ENCODE measurements around the gene DGKQ. TPM values are rescaled to one million over a fixed set of nuclear protein-coding genes. Genes with fewer than 3 reads are reported as not detected.
"Not testable (repeated sequence)": the region's sequence is repeated elsewhere in the genome, so short reads cannot be mapped to it uniquely, and the experiment has no call there.

Gene DGKQ
- total RNA-seq, 2 experiments from 2014 or later, result 22.9 to 27.6 TPM

DNA sequence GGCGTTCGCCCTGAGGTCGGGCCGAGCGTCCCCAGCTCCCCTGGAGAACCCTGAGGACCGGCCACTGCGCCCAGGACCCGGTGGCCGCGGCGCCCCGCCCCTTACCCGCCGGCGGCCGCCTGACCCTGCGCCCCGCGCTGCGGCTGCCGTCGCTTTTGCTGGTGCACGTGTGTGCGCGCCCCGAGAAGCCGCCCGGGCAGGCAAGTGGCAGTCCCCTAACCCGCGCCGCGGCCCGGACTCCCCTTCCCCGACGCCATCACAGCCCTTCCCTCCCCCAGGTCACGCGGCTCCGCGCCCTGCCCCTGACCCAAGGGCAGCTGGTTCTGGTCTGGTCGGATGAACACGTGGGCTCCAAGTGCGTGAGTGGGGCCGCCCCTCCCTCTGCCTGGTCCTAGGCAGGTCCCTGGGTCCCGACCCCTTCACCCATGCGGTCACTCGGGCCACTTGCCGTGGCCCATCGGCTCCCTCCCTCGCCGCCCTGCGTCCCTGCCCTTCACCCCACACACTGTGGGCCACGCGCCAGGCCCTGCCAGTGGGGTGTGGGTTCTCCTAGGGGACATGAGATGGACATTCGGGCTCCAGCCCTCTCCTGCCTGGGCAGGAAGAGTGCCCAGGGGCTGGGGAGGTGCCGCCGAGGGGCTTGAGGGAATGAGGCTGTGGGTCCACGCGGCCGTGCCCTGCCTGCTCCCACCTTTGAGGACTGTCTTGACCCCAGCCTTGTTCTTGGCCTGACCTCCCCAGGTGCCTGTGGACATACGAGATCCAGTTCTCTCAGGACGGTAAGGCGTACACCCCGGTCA, 30.1 kb upstream of the DGKQ start:
- CTCF ChIA-PET, result no interaction called here
- H3K27ac Mint-ChIP-seq, result no peak overlapping the region
- no peak for ATAC-seq
- no peak for DNase-seq
- no peaks in the 10 kb centered on the region for H3K9me3 Mint-ChIP-seq (ENCODE audit: low read depth)
- H3K27me3 Mint-ChIP-seq, result peaks cover 39% of the 10 kb centered on the region
- no peak overlapping the region for H3K4me3 Mint-ChIP-seq
- H3K36me3 Mint-ChIP-seq, result no peaks in the 10 kb centered on the region
- peaks cover under 1% of the 10 kb centered on the region for H3K4me1 Mint-ChIP-seq

DNA sequence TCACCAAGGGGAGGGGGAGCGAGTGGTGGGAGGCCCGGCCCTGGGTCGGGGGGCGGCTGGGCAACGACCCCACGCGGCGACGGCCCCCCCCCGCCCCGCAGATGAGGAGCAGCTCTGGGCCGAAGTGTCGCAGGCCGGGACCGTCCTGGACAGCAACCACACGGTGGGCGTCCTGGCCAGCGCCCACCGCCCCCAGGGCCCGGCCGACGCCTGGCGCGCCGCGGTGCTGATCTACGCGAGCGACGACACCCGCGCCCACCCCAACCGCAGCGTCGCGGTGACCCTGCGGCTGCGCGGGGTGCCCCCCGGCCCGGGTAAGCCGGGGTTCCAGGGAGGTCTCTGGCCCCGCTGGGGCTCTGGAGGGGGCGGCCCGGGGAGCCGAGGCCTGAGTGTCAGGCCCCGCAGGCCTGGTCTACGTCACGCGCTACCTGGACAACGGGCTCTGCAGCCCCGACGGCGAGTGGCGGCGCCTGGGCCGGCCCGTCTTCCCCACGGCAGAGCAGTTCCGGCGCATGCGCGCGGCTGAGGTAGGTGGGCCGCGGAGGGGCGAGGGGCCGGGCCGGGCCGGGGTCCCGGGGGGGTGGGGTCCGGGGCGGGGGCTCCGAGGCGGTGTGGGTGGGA, 29.4 kb upstream of the DGKQ start:
- Mint-ChIP-seq H3K4me1 (no peaks in the 10 kb centered on the region), H3K36me3 (no peaks in the 10 kb centered on the region), H3K9me3 (ENCODE audit: low read depth) (no peaks in the 10 kb centered on the region), H3K4me3 (no peak overlapping the region), H3K27me3 (peaks cover 39% of the 10 kb centered on the region), H3K27ac (no peak overlapping the region)
- ATAC-seq (no peak), DNase-seq (no peak)
- CTCF ChIA-PET, result no interaction called here

- peaks cover 36% of the 10 kb centered on the region for H3K27me3 Mint-ChIP-seq
- H3K4me1 Mint-ChIP-seq, result no peaks in the 10 kb centered on the region
- ATAC-seq, result no peak
- DNase-seq, result no peak
- no peaks in the 10 kb centered on the region for H3K36me3 Mint-ChIP-seq
- CTCF ChIA-PET, result no interaction called here
- H3K27ac Mint-ChIP-seq, result no peak overlapping the region
- no peak overlapping the region for H3K4me3 Mint-ChIP-seq
- no peaks in the 10 kb centered on the region for H3K9me3 Mint-ChIP-seq (ENCODE audit: low read depth)
Measured at GRCh38 chr4:1002131-1002630, 28.8 kb upstream of the DGKQ start.

- no peak for ATAC-seq
- Mint-ChIP-seq H3K4me1 (peaks cover 1% of the 10 kb centered on the region), H3K27ac (no peak overlapping the region), H3K27me3 (peaks cover 35% of the 10 kb centered on the region), H3K9me3 (ENCODE audit: low read depth) (no peaks in the 10 kb centered on the region), H3K36me3 (no peaks in the 10 kb centered on the region), H3K4me3 (no peak overlapping the region)
- no peak for DNase-seq
- CTCF ChIA-PET, result no interaction called here
Measured at GRCh38 chr4:1001561-1002130, 28.3 kb upstream of the DGKQ start.

DNA sequence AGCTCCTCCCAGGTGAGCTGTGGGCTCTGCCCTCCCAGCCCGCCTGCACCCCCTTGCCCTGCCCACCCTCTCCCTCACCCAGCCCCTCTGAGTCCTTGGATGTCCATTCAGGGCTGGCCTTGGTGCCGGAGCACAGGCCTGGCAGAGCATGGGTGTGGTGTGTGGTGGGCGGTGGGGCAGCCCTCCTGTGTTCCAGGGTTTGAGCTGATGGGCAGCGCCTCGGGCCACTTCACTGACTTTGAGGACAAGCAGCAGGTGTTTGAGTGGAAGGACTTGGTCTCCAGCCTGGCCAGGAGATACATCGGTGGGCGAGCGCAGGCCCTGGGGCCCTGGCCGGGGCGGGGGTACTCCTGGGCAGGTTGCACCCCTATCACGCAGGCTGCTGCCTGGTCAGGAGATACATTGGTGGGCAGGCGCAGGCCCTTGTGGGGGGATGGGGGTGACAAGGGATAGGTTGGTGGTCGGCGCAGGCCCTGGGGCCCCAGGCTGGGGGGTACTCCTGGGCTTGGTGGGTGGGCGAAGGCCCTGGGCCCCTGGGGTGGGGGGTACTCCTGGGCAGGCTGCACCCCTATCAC, 27.4 kb upstream of the DGKQ start:
- CTCF ChIA-PET, result no interaction called here
- Mint-ChIP-seq H3K9me3 (ENCODE audit: low read depth) (no peaks in the 10 kb centered on the region), H3K27me3 (peaks cover 37% of the 10 kb centered on the region), H3K4me1 (peaks cover 1% of the 10 kb centered on the region), H3K4me3 (no peak overlapping the region), H3K27ac (no peak overlapping the region), H3K36me3 (no peaks in the 10 kb centered on the region)
- ATAC-seq, result no peak
- no peak for DNase-seq

- H3K4me1 Mint-ChIP-seq, result peaks cover 1% of the 10 kb centered on the region
- H3K9me3 Mint-ChIP-seq (ENCODE audit: low read depth), result no peaks in the 10 kb centered on the region
- no peaks in the 10 kb centered on the region for H3K36me3 Mint-ChIP-seq
- H3K27ac Mint-ChIP-seq, result no peak overlapping the region
- H3K27me3 Mint-ChIP-seq, result peaks cover 34% of the 10 kb centered on the region
- H3K4me3 Mint-ChIP-seq, result no peak overlapping the region
- CTCF ChIA-PET, result no interaction called here
- no peak for DNase-seq
- no peak for ATAC-seq
Measured at GRCh38 chr4:999882-1000425, 26.6 kb upstream of the DGKQ start.

GRCh38 chr4:999240-999863, 26.0 kb upstream of the DGKQ start:
- H3K27ac Mint-ChIP-seq; DNase-seq; H3K9me3 Mint-ChIP-seq (ENCODE audit: low read depth); ATAC-seq; H3K36me3 Mint-ChIP-seq; H3K4me1 Mint-ChIP-seq; H3K4me3 Mint-ChIP-seq: not testable (repeated sequence)
- CTCF ChIA-PET, result interaction anchor here (0.7 kb wide), 1 partner anchor 257 kb away, joined by 3 read pairs; no protein-coding TSS in a partner anchor
- peaks cover 30% of the 10 kb centered on the region for H3K27me3 Mint-ChIP-seq

DNA sequence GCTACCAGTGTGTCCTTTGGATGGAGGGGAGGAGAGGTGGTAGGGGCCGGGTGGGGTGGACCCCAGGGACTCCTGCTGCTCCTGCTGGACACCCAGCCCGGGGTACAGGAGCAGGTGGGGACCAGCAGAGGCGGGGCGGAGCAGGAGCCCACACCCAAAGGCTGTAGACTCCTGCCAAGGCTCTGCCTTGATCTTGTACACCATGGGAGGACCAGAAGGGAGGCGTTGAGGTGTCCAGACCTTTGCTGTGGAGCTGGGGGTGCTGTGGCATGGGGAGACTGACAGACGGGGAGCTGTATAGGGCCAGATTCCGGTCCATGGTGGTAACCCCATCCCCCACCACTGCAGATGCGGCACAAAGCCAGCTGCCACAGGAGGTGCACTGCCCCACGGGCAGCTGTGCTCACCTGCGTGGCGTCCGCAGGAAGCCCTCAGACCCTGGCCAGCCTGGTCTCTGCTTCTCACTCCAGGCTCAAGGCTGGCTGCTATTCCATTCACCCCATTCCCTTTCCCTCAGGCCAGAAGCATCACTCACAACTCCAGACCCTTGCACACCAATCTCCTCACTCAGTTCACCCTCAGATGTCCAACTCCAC, 24.8 kb upstream of the DGKQ start:
- no peak overlapping the region for H3K4me3 Mint-ChIP-seq
- no peaks in the 10 kb centered on the region for H3K9me3 Mint-ChIP-seq (ENCODE audit: low read depth)
- DNase-seq (no peak), ATAC-seq (no peak)
- peaks cover 1% of the 10 kb centered on the region for H3K4me1 Mint-ChIP-seq
- CTCF ChIA-PET, result no interaction called here
- H3K27me3 Mint-ChIP-seq, result peaks cover 30% of the 10 kb centered on the region
- H3K27ac Mint-ChIP-seq, result no peak overlapping the region
- no peaks in the 10 kb centered on the region for H3K36me3 Mint-ChIP-seq

GRCh38 chr4:997375-998071, 24.2 kb upstream of the DGKQ start:
- no peak overlapping the region for H3K27ac Mint-ChIP-seq
- H3K4me3 Mint-ChIP-seq, result no peak overlapping the region
- no peaks in the 10 kb centered on the region for H3K9me3 Mint-ChIP-seq (ENCODE audit: low read depth)
- peaks cover 1% of the 10 kb centered on the region for H3K4me1 Mint-ChIP-seq
- DNase-seq (no peak), ATAC-seq (no peak)
- CTCF ChIA-PET, result no interaction called here
- peaks cover 30% of the 10 kb centered on the region for H3K27me3 Mint-ChIP-seq
- no peaks in the 10 kb centered on the region for H3K36me3 Mint-ChIP-seq

GRCh38 chr4:996997-997374, 23.6 kb upstream of the DGKQ start:
- ATAC-seq (no peak), DNase-seq (no peak)
- H3K9me3 Mint-ChIP-seq (ENCODE audit: low read depth), result no peaks in the 10 kb centered on the region
- CTCF ChIA-PET, result no interaction called here
- no peaks in the 10 kb centered on the region for H3K36me3 Mint-ChIP-seq
- H3K4me1 Mint-ChIP-seq, result peaks cover 1% of the 10 kb centered on the region
- H3K27ac Mint-ChIP-seq, result no peak overlapping the region
- H3K4me3 Mint-ChIP-seq, result no peak overlapping the region
- H3K27me3 Mint-ChIP-seq, result peaks cover 27% of the 10 kb centered on the region

GRCh38 chr4:996030-996996, 22.9 kb upstream of the DGKQ start:
- no peak for ATAC-seq
- Mint-ChIP-seq H3K36me3 (no peaks in the 10 kb centered on the region), H3K9me3 (ENCODE audit: low read depth) (no peaks in the 10 kb centered on the region), H3K4me3 (no peak overlapping the region), H3K4me1 (peaks cover 1% of the 10 kb centered on the region), H3K27me3 (peaks cover 26% of the 10 kb centered on the region), H3K27ac (no peak overlapping the region)
- DNase-seq, result no peak
- CTCF ChIA-PET, result no interaction called here

Data from activated CD8-positive, alpha-beta memory T cell treated with anti-CD3 and anti-CD28 coated beads, Interleukin-2, amount 10 ng/mL, durations not matched to agents 7 days and 5 days (primary cell).